Neural cell (in vitro differentiated cells): ENCODE measurements around the gene NPRL2. TPM values are rescaled to one million over a fixed set of nuclear protein-coding genes. Genes with fewer than 3 reads are reported as not detected.

Source experiments
- H2AFZ ChIP-seq: fragments of 200-600, 300-800 bp; sonication (generic), shearing (Covaris generic); 2 replicates; pipeline ENCODE4 v1.6.0; 2014; ENCODE audit warnings: low read depth, mild to moderate bottlenecking, antibody characterized with exemption, low read length, moderate library complexity
- H3F3A ChIP-seq: fragments of 200-600 bp; shearing (Covaris generic); 2 replicates; pipeline ENCODE4 v1.6.1; 2016; ENCODE audit warnings: mild to moderate bottlenecking, moderate library complexity, mixed read lengths, antibody characterized with exemption, low read length; ENCODE audit not compliant: insufficient read depth, poor library complexity, severe bottlenecking
- H3K27ac ChIP-seq: fragments of 200-600, 300-800 bp; sonication (generic), shearing (Covaris generic); 2 replicates; pipeline ENCODE4 v1.5.1; 2014; ENCODE audit warnings: mild to moderate bottlenecking, low read length, moderate library complexity
- H3K27me3 ChIP-seq: fragments of 300-800, 200-600 bp; sonication (generic), shearing (Covaris generic); 2 replicates; pipeline ENCODE4 v1.6.0; 2014; ENCODE audit warnings: mild to moderate bottlenecking, low read depth, low read length, moderate library complexity; ENCODE audit not compliant: insufficient read depth
- H3K36me3 ChIP-seq: fragments of 300-800, 200-600 bp; sonication (generic), shearing (Covaris generic); 2 replicates; pipeline ENCODE4 v1.5.1; 2014; ENCODE audit warnings: mild to moderate bottlenecking, antibody characterized with exemption, low read length, moderate library complexity; ENCODE audit not compliant: insufficient read depth
- H3K4me2 ChIP-seq: fragments of 300-800, 200-600 bp; sonication (generic), shearing (Covaris generic); 2 replicates; pipeline ENCODE4 v1.6.0; 2014; ENCODE audit warnings: mild to moderate bottlenecking, low read length
- H3K4me3 ChIP-seq: fragments of 300-800, 200-600 bp; sonication (generic), shearing (Covaris generic); 2 replicates; pipeline ENCODE4 v1.5.1; 2014; ENCODE audit warnings: mild to moderate bottlenecking, low read length, moderate library complexity
- H3K79me2 ChIP-seq: fragments of 200-600 bp; shearing (Covaris generic); replicated peaks from 2 replicates; pipeline ENCODE4 v1.6.0; 2014; ENCODE audit warnings: mild to moderate bottlenecking, low read length, moderate library complexity; ENCODE audit not compliant: insufficient read depth
- H3K9ac ChIP-seq: fragments of 300-800, 200-600 bp; sonication (generic), shearing (Covaris generic); 2 replicates; pipeline ENCODE4 v1.6.1; 2016; ENCODE audit warnings: mild to moderate bottlenecking, low read length, mixed read lengths
- H3K9me2 ChIP-seq: fragments of 200-600 bp; shearing (Covaris generic); 2 replicates; pipeline ENCODE4 v1.6.1; 2016; ENCODE audit warnings: mild to moderate bottlenecking, low read length, mixed read lengths; ENCODE audit not compliant: insufficient read depth
- H3K9me3 ChIP-seq: fragments of 200-600, 300-800 bp; sonication (generic), shearing (Covaris generic); 2 replicates; pipeline ENCODE4 v1.6.1; 2016; ENCODE audit warnings: mild to moderate bottlenecking, mixed run types, low read length, moderate library complexity, mixed read lengths
- H4K20me1 ChIP-seq: fragments of 200-600 bp; shearing (Covaris generic); 2 replicates; pipeline ENCODE4 v1.6.1; 2016; ENCODE audit warnings: mild to moderate bottlenecking, mixed run types; ENCODE audit not compliant: insufficient read depth
- CTCF ChIP-seq: fragments of 450-650 bp; IDR thresholded peaks from 2 replicates; pipeline ENCODE4 v1.5.1; 2014; ENCODE audit warnings: antibody characterized with exemption, mild to moderate bottlenecking, moderate library complexity; ENCODE audit not compliant: poor library complexity, severe bottlenecking
- EP300 ChIP-seq: fragments of 450-650 bp; conservative IDR thresholded peaks from 2 replicates; pipeline ENCODE4 v1.6.1; 2014; ENCODE audit warnings: antibody characterized with exemption, mild to moderate bottlenecking, moderate library complexity; ENCODE audit not compliant: poor library complexity, severe bottlenecking
- EZH2 ChIP-seq: fragments of 200-600, 300-800 bp; shearing (Covaris generic), sonication (generic); IDR thresholded peaks from 2 replicates; pipeline ENCODE4 v1.6.1; 2014; ENCODE audit warnings: antibody characterized with exemption, low read length, borderline replicate concordance, mild to moderate bottlenecking; ENCODE audit not compliant: insufficient read depth, poor library complexity, severe bottlenecking
- MXI1 ChIP-seq: fragments of 450-650 bp; conservative IDR thresholded peaks from 2 replicates; pipeline ENCODE4 v1.6.1; 2014; ENCODE audit warnings: antibody characterized with exemption, mild to moderate bottlenecking; ENCODE audit not compliant: poor library complexity, severe bottlenecking
- POLR2AphosphoS5 ChIP-seq: IDR thresholded peaks from 2 replicates; pipeline ENCODE4 v1.6.1; 2012
- RAD21 ChIP-seq: fragments of 450-650 bp; conservative IDR thresholded peaks from 2 replicates; pipeline ENCODE4 v1.6.1; 2014; ENCODE audit warnings: antibody characterized with exemption, mild to moderate bottlenecking, moderate library complexity
- REST ChIP-seq: IDR thresholded peaks from 2 replicates; pipeline ENCODE4 v1.6.1; 2012; ENCODE audit warnings: borderline replicate concordance
- SMC3 ChIP-seq: fragments of 450-650 bp; conservative IDR thresholded peaks from 2 replicates; pipeline ENCODE4 v1.6.1; 2014; ENCODE audit warnings: antibody characterized with exemption, mild to moderate bottlenecking, moderate library complexity; ENCODE audit not compliant: poor library complexity
- TAF1 ChIP-seq: IDR thresholded peaks from 2 replicates; pipeline ENCODE4 v1.6.1; 2012; ENCODE audit warnings: low read depth
- polyA plus RNA-seq: library from polyadenylated mRNA; depleted of rRNA; stranded (reverse); fragments of >200 nt; gene quantifications from 2 replicates; pipeline ENCODE4 v1.2.3, GENCODE V29; 2014

NPRL2 gene
- polyA plus RNA-seq, 1 donor from 2014 or later, result 118 TPM

- Histone ChIP-seq H2AFZ (no peak overlapping the region), H3K9me2 (no peaks in the 10 kb centered on the region), H3K9ac (no peak overlapping the region), H3K9me3 (no peaks in the 10 kb centered on the region), H3K27ac (no peak overlapping the region), H3K79me2 (peaks cover 24% of the 10 kb centered on the region), H3K27me3 (no peaks in the 10 kb centered on the region), H3F3A (no peaks in the 10 kb centered on the region), H3K4me3 (no peak overlapping the region), H3K36me3 (no peaks in the 10 kb centered on the region), H3K4me2 (no peak overlapping the region), H4K20me1 (no peaks in the 10 kb centered on the region)
- no peak for TF ChIP-seq CTCF
- TF ChIP-seq MXI1, result no peak
- TF ChIP-seq EZH2, result no peak
- no peak for TF ChIP-seq REST
- TF ChIP-seq POLR2AphosphoS5, result no peak
- no peak for TF ChIP-seq TAF1
- TF ChIP-seq EP300, result no peak
- TF ChIP-seq RAD21, result no peak
Measured at GRCh38 chr3:50333744-50334328, 16.7 kb downstream of the NPRL2 start.

GRCh38 chr3:50331364-50331907 lies 19.1 kb downstream of the NPRL2 start:
- TF ChIP-seq POLR2AphosphoS5 (no peak), EP300 (no peak), MXI1 (no peak), TAF1 (no peak), REST (no peak), RAD21 (no peak), EZH2 (no peak), SMC3 (no peak), CTCF (no peak)
- peaks cover 32% of the 10 kb centered on the region for H3K79me2 ChIP-seq

More at GRCh38 chr3:50331364-50331907, 19.1 kb downstream of the NPRL2 start:
- no peak overlapping the region for H3K4me2 ChIP-seq
- H3K27ac ChIP-seq, result no peak overlapping the region
- no peaks in the 10 kb centered on the region for H3K36me3 ChIP-seq
- H3K27me3 ChIP-seq, result no peaks in the 10 kb centered on the region
- no peak overlapping the region for H3K9ac ChIP-seq
- H3K9me3 ChIP-seq, result no peaks in the 10 kb centered on the region
- no peak overlapping the region for H2AFZ ChIP-seq
- no peak overlapping the region for H3K4me3 ChIP-seq
- no peaks in the 10 kb centered on the region for H4K20me1 ChIP-seq
- H3K9me2 ChIP-seq, result no peaks in the 10 kb centered on the region
- no peaks in the 10 kb centered on the region for H3F3A ChIP-seq
